Subcutaneous abdominal adipose tissue (tissue), 5 donors: ENCODE data around the gene SRF.

ENCODE experiments used
- H3K27ac ChIP-seq: one replicate; pipeline ENCODE4 v1.7.0; 2013; ENCODE audit warnings: low read depth, mild to moderate bottlenecking, inconsistent platforms, low read length, moderate library complexity
- H3K27me3 ChIP-seq, 5 donors: one replicate each; pipeline ENCODE4 v1.7.0; 2013; ENCODE audit warnings: low read length in 5 of 5, inconsistent platforms in 1 of 5; ENCODE audit not compliant: control insufficient read depth in 5 of 5, insufficient read depth in 4 of 5
- H3K36me3 ChIP-seq, 5 donors: one replicate each; pipeline ENCODE4 v1.7.0; 2013; ENCODE audit warnings: low read length in 5 of 5; ENCODE audit not compliant: control insufficient read depth in 5 of 5, insufficient read depth in 5 of 5
- H3K4me1 ChIP-seq, 5 donors: one replicate each; pipeline ENCODE4 v1.7.0; 2013; ENCODE audit warnings: low read length in 5 of 5, mild to moderate bottlenecking in 3 of 5, moderate library complexity in 1 of 5; ENCODE audit not compliant: control insufficient read depth in 5 of 5, insufficient read depth in 5 of 5
- H3K4me3 ChIP-seq, 5 donors: one replicate each; pipeline ENCODE4 v1.7.0; 2013; ENCODE audit warnings: low read length in 5 of 5, low read depth in 1 of 5
- H3K9ac ChIP-seq, 5 donors: one replicate each; pipeline ENCODE4 v1.7.0; 2013; ENCODE audit warnings: low read length in 5 of 5, mild to moderate bottlenecking in 4 of 5, moderate library complexity in 3 of 5
- H3K9me3 ChIP-seq, 5 donors: one replicate each; pipeline ENCODE4 v1.7.0; 2013; ENCODE audit warnings: low read length in 5 of 5; ENCODE audit not compliant: control insufficient read depth in 5 of 5
- donor health status: healthy.
- donor health status: healthy.
- donor health status: healthy.
- donor health status: healthy.
- donor health status: healthy.

SRF gene

GRCh38 chr6:43180985-43181384, 9.9 kb downstream of the SRF start:
- Histone ChIP-seq H3K9me3 (no peaks in the 10 kb centered on the region), H3K4me1 (peaks cover 4 to 23% (median 23%) of the 10 kb centered on the region in 5 donors), H3K4me3 (no peak overlapping the region), H3K36me3 (peaks cover 0 to 49% (median 39%) of the 10 kb centered on the region in 5 donors), H3K9ac (peak overlapping the region in 2 of 5 donors; percentile 16 to 88), H3K27ac (no peak overlapping the region), H3K27me3 (no peaks in the 10 kb centered on the region)

- peaks cover 0 to 49% (median 39%) of the 10 kb centered on the region in 5 donors for H3K36me3 ChIP-seq
- H3K4me3 ChIP-seq: peak overlapping the region; percentile 74 to 91 (median 87)
- no peaks in the 10 kb centered on the region for H3K27me3 ChIP-seq
- no peaks in the 10 kb centered on the region for H3K9me3 ChIP-seq
- peaks cover 4 to 23% (median 21%) of the 10 kb centered on the region in 5 donors for H3K4me1 ChIP-seq
- H3K27ac ChIP-seq: peak overlapping the region; percentile 65
- peak overlapping the region; percentile 56 to 88 (median 78) for H3K9ac ChIP-seq
Observed at GRCh38 chr6:43181621-43181941, 10.5 kb downstream of the SRF start.

- Histone ChIP-seq H3K9ac (peak within 1 kb of the TSS; percentile 75 to 88 (median 78)), H3K4me3 (peak within 1 kb of the TSS; percentile 86 to 97 (median 88)), H3K27me3 (no peaks in the 10 kb centered on the region), H3K36me3 (peaks cover 0 to 50% (median 41%) of the 10 kb centered on the region in 5 donors), H3K27ac (peak within 1 kb of the TSS; percentile 65), H3K9me3 (no peaks in the 10 kb centered on the region), H3K4me1 (peaks cover 4 to 23% (median 21%) of the 10 kb centered on the region in 5 donors)
Observed at GRCh38 chr6:43181942-43182860, 11.1 kb downstream of the SRF start, which contains the start of gene CUL9. TSS of gene CUL9 (plus strand) at chr6:43182196. CDS start at chr6:43184311, 2,115 bp downstream.

GRCh38 chr6:43183441-43183840, 12.4 kb downstream of the SRF start:
- Histone ChIP-seq H3K9me3 (no peaks in the 10 kb centered on the region), H3K36me3 (peaks cover 0 to 55% (median 49%) of the 10 kb centered on the region in 5 donors), H3K4me3 (peak overlapping the region in 1 of 5 donors; percentile 17), H3K27ac (no peak overlapping the region), H3K27me3 (no peaks in the 10 kb centered on the region), H3K9ac (peak overlapping the region in 3 of 5 donors; percentile 40 to 88 (median 78)), H3K4me1 (peaks cover 4 to 23% (median 21%) of the 10 kb centered on the region in 5 donors)

- H3K27ac ChIP-seq: no peak overlapping the region
- no peak overlapping the region for H3K9ac ChIP-seq
- no peak overlapping the region for H3K4me3 ChIP-seq
- H3K36me3 ChIP-seq: peaks cover 2 to 51% (median 42%) of the 10 kb centered on the region in 5 donors
- H3K4me1 ChIP-seq: peaks cover 4 to 23% (median 21%) of the 10 kb centered on the region in 5 donors
- no peaks in the 10 kb centered on the region for H3K9me3 ChIP-seq
- no peaks in the 10 kb centered on the region for H3K27me3 ChIP-seq
Observed at GRCh38 chr6:43184268-43184985, 13.4 kb downstream of the SRF start.

- peaks cover 2 to 48% (median 40%) of the 10 kb centered on the region in 5 donors for H3K36me3 ChIP-seq
- H3K9me3 ChIP-seq: no peaks in the 10 kb centered on the region
- H3K4me1 ChIP-seq: peaks cover 4 to 23% (median 21%) of the 10 kb centered on the region in 5 donors
- no peak overlapping the region for H3K27ac ChIP-seq
- H3K27me3 ChIP-seq: no peaks in the 10 kb centered on the region
- H3K9ac ChIP-seq: no peak overlapping the region
- no peak overlapping the region for H3K4me3 ChIP-seq
Observed at GRCh38 chr6:43185391-43185985, 14.4 kb downstream of the SRF start.

- Histone ChIP-seq H3K4me1 (peaks cover 4 to 23% (median 21%) of the 10 kb centered on the region in 5 donors), H3K9ac (no peak overlapping the region), H3K36me3 (peaks cover 2 to 48% (median 40%) of the 10 kb centered on the region in 5 donors), H3K27me3 (no peaks in the 10 kb centered on the region), H3K9me3 (no peaks in the 10 kb centered on the region), H3K4me3 (no peak overlapping the region), H3K27ac (no peak overlapping the region)
Observed at GRCh38 chr6:43186019-43186418, 14.9 kb downstream of the SRF start.

GRCh38 chr6:43186706-43187105, 15.6 kb downstream of the SRF start:
- H3K27me3 ChIP-seq: no peaks in the 10 kb centered on the region
- no peaks in the 10 kb centered on the region for H3K9me3 ChIP-seq
- no peak overlapping the region for H3K4me3 ChIP-seq
- H3K36me3 ChIP-seq: peaks cover 2 to 48% (median 40%) of the 10 kb centered on the region in 5 donors
- no peak overlapping the region for H3K9ac ChIP-seq
- H3K27ac ChIP-seq: no peak overlapping the region
- peaks cover 2 to 18% (median 16%) of the 10 kb centered on the region in 5 donors for H3K4me1 ChIP-seq

GRCh38 chr6:43187821-43188220, 16.8 kb downstream of the SRF start:
- H3K27ac ChIP-seq: no peak overlapping the region
- H3K4me1 ChIP-seq: peaks cover 0 to 11% (median 8%) of the 10 kb centered on the region in 5 donors
- H3K9me3 ChIP-seq: no peaks in the 10 kb centered on the region
- H3K4me3 ChIP-seq: no peak overlapping the region
- H3K9ac ChIP-seq: no peak overlapping the region
- no peaks in the 10 kb centered on the region for H3K27me3 ChIP-seq
- peaks cover 2 to 57% (median 42%) of the 10 kb centered on the region in 5 donors for H3K36me3 ChIP-seq
